Measurements from ENCODE around the gene IFNL3. TPM values are rescaled to one million over a fixed set of nuclear protein-coding genes. Genes with fewer than 3 reads are reported as not detected.
"Not testable (repeated sequence)": the region's sequence is repeated elsewhere in the genome, so short reads cannot be mapped to it uniquely, and the experiment has no call there.

IFNL3 gene
- total and polyA plus RNA-seq, 4 donors: not detected

DNA sequence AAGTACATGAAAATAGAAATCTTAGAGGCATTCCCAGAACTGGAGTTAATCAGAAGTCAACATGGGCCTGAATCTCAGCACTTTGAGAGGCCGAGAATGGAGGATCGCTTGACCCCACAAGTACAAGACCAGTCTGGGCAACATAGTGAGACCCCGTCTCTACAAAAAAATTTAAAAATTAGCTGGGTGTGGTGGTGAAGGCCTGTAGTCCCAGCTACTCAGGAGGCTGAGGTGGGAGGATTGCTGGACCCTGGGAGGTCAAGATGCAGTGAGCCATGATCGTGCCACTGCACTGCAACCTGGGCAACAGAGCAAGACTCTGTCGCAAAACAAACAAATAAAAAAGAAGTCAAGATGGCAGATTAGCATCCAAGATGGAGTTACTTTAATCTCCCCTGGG, 31.9 kb upstream of the IFNL3 start:
- no peak for DNase-seq (ENCODE audit: low spot score)
- H3K27me3 ChIP-seq (ENCODE audit: control insufficient read depth in 4 of 4, insufficient read depth in 4 of 4, low read length in 3 of 4): no peaks in the 10 kb centered on the region
- peaks cover 0 to 3% (median 0%) of the 10 kb centered on the region in 4 donors for H3K4me1 ChIP-seq (ENCODE audit: control insufficient read depth in 4 of 4, insufficient read depth in 4 of 4, low read length in 3 of 4)
- H3K9ac ChIP-seq (ENCODE audit: low read depth in 1 of 2, low read length in 2 of 2): no peak overlapping the region
- H3K4me3 ChIP-seq (ENCODE audit: low read depth in 1 of 3, low read length in 3 of 3): no peak overlapping the region
- no peaks in the 10 kb centered on the region for H3K36me3 ChIP-seq (ENCODE audit: control insufficient read depth in 4 of 4, insufficient read depth in 3 of 4, low read depth in 1 of 4, low read length in 3 of 4)
- TF ChIP-seq, protein P1, sequence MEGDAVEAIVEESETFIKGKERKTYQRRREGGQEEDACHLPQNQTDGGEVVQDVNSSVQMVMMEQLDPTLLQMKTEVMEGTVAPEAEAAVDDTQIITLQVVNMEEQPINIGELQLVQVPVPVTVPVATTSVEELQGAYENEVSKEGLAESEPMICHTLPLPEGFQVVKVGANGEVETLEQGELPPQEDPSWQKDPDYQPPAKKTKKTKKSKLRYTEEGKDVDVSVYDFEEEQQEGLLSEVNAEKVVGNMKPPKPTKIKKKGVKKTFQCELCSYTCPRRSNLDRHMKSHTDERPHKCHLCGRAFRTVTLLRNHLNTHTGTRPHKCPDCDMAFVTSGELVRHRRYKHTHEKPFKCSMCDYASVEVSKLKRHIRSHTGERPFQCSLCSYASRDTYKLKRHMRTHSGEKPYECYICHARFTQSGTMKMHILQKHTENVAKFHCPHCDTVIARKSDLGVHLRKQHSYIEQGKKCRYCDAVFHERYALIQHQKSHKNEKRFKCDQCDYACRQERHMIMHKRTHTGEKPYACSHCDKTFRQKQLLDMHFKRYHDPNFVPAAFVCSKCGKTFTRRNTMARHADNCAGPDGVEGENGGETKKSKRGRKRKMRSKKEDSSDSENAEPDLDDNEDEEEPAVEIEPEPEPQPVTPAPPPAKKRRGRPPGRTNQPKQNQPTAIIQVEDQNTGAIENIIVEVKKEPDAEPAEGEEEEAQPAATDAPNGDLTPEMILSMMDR (IDR thresholded peaks at IDR 0.05; ENCODE audit: low read depth, low read length, missing input control): no peak
- TF ChIP-seq, protein P2, sequence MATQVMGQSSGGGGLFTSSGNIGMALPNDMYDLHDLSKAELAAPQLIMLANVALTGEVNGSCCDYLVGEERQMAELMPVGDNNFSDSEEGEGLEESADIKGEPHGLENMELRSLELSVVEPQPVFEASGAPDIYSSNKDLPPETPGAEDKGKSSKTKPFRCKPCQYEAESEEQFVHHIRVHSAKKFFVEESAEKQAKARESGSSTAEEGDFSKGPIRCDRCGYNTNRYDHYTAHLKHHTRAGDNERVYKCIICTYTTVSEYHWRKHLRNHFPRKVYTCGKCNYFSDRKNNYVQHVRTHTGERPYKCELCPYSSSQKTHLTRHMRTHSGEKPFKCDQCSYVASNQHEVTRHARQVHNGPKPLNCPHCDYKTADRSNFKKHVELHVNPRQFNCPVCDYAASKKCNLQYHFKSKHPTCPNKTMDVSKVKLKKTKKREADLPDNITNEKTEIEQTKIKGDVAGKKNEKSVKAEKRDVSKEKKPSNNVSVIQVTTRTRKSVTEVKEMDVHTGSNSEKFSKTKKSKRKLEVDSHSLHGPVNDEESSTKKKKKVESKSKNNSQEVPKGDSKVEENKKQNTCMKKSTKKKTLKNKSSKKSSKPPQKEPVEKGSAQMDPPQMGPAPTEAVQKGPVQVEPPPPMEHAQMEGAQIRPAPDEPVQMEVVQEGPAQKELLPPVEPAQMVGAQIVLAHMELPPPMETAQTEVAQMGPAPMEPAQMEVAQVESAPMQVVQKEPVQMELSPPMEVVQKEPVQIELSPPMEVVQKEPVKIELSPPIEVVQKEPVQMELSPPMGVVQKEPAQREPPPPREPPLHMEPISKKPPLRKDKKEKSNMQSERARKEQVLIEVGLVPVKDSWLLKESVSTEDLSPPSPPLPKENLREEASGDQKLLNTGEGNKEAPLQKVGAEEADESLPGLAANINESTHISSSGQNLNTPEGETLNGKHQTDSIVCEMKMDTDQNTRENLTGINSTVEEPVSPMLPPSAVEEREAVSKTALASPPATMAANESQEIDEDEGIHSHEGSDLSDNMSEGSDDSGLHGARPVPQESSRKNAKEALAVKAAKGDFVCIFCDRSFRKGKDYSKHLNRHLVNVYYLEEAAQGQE (IDR thresholded peaks at IDR 0.05): no peak
- TF ChIP-seq TAF1 (conservative IDR thresholded peaks at IDR 0.05) (no peak), FOXA2 (IDR thresholded peaks at IDR 0.05) (no peak), RXRA (IDR thresholded peaks at IDR 0.05) (no peak), NR2F2 (IDR thresholded peaks at IDR 0.05) (no peak)
- TF ChIP-seq, protein P3, sequence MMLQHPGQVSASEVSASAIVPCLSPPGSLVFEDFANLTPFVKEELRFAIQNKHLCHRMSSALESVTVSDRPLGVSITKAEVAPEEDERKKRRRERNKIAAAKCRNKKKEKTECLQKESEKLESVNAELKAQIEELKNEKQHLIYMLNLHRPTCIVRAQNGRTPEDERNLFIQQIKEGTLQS (IDR thresholded peaks at IDR 0.05): no peak
- WGBS: 97% methylated on average over 5 of the region's 5 CpGs
- no peak overlapping the region for H3K27ac ChIP-seq (ENCODE audit: low read depth in 1 of 2, low read length in 2 of 2)
- no peaks in the 10 kb centered on the region for H3K9me3 ChIP-seq (ENCODE audit: control insufficient read depth in 4 of 4, low read length in 3 of 4)

DNA sequence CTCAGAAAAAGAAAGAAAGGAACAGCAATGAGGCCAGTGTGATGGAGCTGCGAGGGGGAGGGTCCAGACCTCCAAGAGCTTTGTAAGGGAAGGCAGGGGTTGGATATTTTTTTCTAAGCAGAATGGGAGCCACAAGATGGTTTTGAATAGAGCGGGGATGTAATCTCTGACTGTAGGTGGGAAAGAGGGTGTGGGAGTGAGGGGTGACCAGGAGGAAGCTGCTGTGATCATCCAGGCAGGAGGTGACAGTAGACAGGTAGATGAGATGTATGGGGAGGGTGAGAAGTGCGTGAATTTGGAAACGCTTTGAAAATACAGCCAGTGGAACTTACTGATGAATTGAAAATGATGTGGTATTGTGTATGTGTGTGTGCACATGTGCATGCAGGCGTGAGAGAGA, 30.8 kb upstream of the IFNL3 start:
- TF ChIP-seq, protein P4, sequence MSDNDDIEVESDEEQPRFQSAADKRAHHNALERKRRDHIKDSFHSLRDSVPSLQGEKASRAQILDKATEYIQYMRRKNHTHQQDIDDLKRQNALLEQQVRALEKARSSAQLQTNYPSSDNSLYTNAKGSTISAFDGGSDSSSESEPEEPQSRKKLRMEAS (IDR thresholded peaks at IDR 0.05): no peak
- TF ChIP-seq SP1 (IDR thresholded peaks at IDR 0.05): no peak
- TF ChIP-seq, protein P2 (IDR thresholded peaks at IDR 0.05): no peak
- H3K27ac ChIP-seq (ENCODE audit: low read depth in 1 of 2, low read length in 2 of 2): no peak overlapping the region
- no peaks in the 10 kb centered on the region for H3K27me3 ChIP-seq (ENCODE audit: control insufficient read depth in 4 of 4, insufficient read depth in 4 of 4, low read length in 3 of 4)
- WGBS: 87% methylated on average over 5 of the region's 5 CpGs
- H3K36me3 ChIP-seq (ENCODE audit: control insufficient read depth in 4 of 4, insufficient read depth in 3 of 4, low read depth in 1 of 4, low read length in 3 of 4): no peaks in the 10 kb centered on the region
- no peak for DNase-seq (ENCODE audit: low spot score)
- H3K9me3 ChIP-seq (ENCODE audit: control insufficient read depth in 4 of 4, low read length in 3 of 4): no peaks in the 10 kb centered on the region
- H3K9ac ChIP-seq (ENCODE audit: low read depth in 1 of 2, low read length in 2 of 2): no peak overlapping the region
- H3K4me3 ChIP-seq (ENCODE audit: low read depth in 1 of 3, low read length in 3 of 3): no peak overlapping the region
- H3K4me1 ChIP-seq (ENCODE audit: control insufficient read depth in 4 of 4, insufficient read depth in 4 of 4, low read length in 3 of 4): peaks cover 0 to 3% (median 0%) of the 10 kb centered on the region in 4 donors

DNA sequence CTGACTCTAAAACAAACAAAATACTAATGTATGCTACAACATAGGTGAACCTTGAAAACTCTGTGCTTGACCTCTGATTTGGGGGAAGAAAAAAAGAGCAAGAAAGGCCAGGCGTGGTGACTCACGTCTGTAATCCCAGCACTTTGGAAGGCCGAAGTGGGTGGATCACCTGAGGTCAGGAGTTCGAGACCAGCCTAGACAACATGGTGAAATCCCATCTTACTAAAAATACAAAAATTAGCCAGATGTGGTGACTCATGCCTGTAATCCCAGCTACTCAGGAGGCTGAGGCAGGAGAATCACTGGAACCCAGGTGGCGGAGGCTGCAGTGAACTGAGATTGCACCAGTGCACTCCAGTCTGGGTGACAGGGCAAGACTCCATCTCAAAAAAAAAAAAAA, 29.1 kb upstream of the IFNL3 start:
- H3K27ac ChIP-seq (ENCODE audit: low read depth in 1 of 2, low read length in 2 of 2); DNase-seq (ENCODE audit: low spot score); H3K4me3 ChIP-seq (ENCODE audit: low read depth in 1 of 3, low read length in 3 of 3); H3K9me3 ChIP-seq (ENCODE audit: control insufficient read depth in 4 of 4, low read length in 3 of 4); H3K27me3 ChIP-seq (ENCODE audit: control insufficient read depth in 4 of 4, insufficient read depth in 4 of 4, low read length in 3 of 4); H3K36me3 ChIP-seq (ENCODE audit: control insufficient read depth in 4 of 4, insufficient read depth in 3 of 4, low read depth in 1 of 4, low read length in 3 of 4); H3K9ac ChIP-seq (ENCODE audit: low read depth in 1 of 2, low read length in 2 of 2); H3K4me1 ChIP-seq (ENCODE audit: control insufficient read depth in 4 of 4, insufficient read depth in 4 of 4, low read length in 3 of 4): not testable (repeated sequence)
- 92% methylated on average over 5 of the region's 5 CpGs for WGBS
